Measurements from ENCODE around the gene GNAZ.

Gene GNAZ

DNA sequence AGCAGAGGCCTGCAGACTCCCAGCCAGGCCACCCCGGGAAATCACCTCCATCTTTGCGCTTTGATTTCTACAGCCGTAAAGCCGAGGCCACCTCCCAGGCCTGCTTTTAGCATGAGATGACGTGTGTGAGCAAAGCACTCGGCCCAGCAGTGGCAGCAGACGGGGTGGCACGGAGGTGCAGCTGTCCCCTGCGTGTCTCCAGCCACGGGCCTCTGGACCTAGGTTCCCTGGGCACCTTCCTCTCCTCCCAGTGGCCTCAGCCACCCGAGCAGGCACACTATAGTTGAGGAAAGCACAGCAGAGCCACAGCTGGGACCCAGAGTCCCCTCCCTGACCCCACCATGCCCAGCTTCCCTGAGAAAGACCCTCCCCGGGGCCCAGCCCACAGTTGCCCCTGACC lies 15.9 kb downstream of the GNAZ start:
- intact Hi-C loops (cut with DNase I; ENCODE audit: low total_unique reads): no loop called here
- Histone ChIP-seq H3K27ac (no peak overlapping the region), H3K9me3 (no peaks in the 10 kb centered on the region), H3K36me3 (no peaks in the 10 kb centered on the region), H3K4me3 (no peak overlapping the region), H3K4me1 (no peaks in the 10 kb centered on the region), H3K27me3 (no peaks in the 10 kb centered on the region)
- TF ChIP-seq, protein P1, sequence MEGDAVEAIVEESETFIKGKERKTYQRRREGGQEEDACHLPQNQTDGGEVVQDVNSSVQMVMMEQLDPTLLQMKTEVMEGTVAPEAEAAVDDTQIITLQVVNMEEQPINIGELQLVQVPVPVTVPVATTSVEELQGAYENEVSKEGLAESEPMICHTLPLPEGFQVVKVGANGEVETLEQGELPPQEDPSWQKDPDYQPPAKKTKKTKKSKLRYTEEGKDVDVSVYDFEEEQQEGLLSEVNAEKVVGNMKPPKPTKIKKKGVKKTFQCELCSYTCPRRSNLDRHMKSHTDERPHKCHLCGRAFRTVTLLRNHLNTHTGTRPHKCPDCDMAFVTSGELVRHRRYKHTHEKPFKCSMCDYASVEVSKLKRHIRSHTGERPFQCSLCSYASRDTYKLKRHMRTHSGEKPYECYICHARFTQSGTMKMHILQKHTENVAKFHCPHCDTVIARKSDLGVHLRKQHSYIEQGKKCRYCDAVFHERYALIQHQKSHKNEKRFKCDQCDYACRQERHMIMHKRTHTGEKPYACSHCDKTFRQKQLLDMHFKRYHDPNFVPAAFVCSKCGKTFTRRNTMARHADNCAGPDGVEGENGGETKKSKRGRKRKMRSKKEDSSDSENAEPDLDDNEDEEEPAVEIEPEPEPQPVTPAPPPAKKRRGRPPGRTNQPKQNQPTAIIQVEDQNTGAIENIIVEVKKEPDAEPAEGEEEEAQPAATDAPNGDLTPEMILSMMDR (IDR thresholded peaks at IDR 0.05): no peak
- DNase-seq: no peak

DNA sequence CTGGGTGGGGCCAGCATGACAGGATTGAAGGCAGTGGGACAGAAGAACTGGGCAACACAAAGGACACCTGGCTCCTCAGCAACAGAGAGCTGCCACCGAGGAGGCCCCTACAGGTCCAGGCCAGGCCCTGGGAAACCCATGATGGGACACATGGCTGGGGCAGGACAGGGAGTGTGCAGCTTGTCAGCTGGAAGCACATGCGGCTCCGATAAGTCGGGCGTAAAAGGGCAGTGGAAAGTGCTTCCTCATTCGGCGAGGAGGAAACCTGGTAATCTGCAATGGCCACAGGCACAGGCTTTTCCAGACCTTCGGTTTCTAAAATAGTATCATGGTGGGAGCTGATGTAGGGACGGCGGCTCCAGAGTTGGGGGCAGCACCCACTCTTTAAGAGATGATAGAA lies 16.5 kb downstream of the GNAZ start:
- no peak for DNase-seq
- TF ChIP-seq, protein P1 (IDR thresholded peaks at IDR 0.05): no peak
- Histone ChIP-seq H3K4me1 (no peaks in the 10 kb centered on the region), H3K4me3 (no peak overlapping the region), H3K9me3 (no peaks in the 10 kb centered on the region), H3K27ac (no peak overlapping the region), H3K27me3 (no peaks in the 10 kb centered on the region), H3K36me3 (no peaks in the 10 kb centered on the region)
- intact Hi-C loops (cut with DNase I; ENCODE audit: low total_unique reads): no loop called here

DNA sequence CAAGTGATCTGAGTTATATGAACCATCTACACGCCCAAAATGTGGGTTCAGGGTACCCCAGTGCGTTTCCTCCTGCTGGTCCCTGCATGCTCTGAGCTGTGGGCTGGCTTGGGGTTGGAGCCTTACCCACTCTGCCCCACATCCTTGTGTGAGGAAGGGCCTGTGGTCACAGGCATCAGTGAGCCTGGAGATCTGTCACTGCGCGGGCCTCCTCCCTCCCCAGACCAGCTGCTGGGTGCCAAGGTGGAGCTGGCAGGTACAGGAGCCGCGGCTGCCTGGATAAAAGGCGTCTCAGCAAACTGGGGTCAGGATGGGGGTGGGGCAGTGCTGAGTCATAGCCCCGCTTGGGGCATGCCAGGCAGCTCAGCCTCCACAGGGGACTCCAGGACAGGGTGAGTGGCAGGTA lies 17.9 kb downstream of the GNAZ start:
- Histone ChIP-seq H3K27me3 (no peaks in the 10 kb centered on the region), H3K9me3 (no peaks in the 10 kb centered on the region), H3K36me3 (no peaks in the 10 kb centered on the region), H3K4me1 (no peaks in the 10 kb centered on the region), H3K4me3 (no peak overlapping the region), H3K27ac (no peak overlapping the region)
- TF ChIP-seq, protein P1 (IDR thresholded peaks at IDR 0.05): no peak
- intact Hi-C loops (cut with DNase I; ENCODE audit: low total_unique reads): no loop called here
- no peak for DNase-seq

DNA sequence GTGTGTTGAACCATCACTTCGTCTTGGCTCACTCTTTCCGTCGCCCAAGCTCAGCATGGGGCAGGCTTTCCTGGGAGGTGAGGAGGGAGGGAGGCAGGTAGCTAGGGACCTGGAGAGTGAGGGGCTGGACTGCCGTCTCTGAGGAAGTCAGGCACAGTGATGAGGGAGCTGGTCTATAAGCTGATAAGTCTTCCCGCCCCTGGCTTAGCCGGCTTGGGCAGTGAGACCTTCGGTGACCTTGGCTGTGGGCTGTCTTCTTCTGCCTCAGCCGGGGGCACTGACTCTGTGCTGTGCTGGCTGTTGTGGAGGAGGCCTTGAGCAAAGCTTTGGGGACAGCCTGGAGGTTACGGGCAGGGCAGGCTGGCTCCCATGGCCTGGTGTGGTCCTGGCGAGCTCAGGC lies 18.7 kb downstream of the GNAZ start:
- intact Hi-C loops (cut with DNase I; ENCODE audit: low total_unique reads): no loop called here
- no peak overlapping the region for H3K27ac ChIP-seq
- H3K4me3 ChIP-seq: no peak overlapping the region
- TF ChIP-seq, protein P1 (IDR thresholded peaks at IDR 0.05): no peak
- no peaks in the 10 kb centered on the region for H3K36me3 ChIP-seq
- no peak for DNase-seq
- no peaks in the 10 kb centered on the region for H3K4me1 ChIP-seq
- no peaks in the 10 kb centered on the region for H3K9me3 ChIP-seq
- H3K27me3 ChIP-seq: no peaks in the 10 kb centered on the region

DNA sequence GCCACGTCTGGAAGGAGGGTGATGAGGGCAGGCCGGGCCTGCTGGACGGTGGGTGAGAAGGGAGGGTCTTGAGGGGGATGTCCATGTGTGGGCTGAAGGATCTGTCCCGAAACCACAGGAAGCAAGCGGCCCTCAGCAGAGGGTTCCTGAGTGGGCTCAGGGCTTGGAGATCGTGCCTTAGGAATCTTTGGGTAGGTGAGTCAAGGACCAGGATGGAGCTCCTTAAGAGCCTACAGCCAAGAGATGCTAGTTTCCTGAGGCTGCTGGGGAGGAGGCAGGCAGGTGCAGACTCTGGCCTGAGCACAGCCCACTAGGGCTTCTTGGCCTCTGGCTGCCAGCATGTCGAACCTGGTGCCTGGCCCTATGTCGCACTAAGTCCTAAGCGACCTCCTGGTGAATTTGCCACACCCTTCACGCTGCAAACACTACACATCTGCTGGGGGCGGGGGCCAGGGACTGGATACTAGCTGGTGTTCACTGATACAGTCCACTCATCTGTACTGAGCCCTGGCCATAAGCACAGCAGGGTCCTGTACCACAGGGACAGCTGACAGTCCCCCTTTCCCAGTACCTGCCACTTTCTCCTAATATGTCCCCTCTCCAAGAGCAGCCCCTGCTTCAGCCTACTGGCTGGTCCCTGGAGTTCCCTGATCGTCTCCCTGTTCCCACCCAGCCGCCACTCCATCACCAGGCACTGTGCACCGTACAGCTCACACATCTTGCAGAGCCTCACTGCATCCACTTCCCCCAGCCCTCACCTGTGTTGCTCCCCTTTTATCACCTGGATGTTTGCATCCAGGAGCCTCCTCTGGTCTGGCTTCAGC lies 19.5 kb downstream of the GNAZ start:
- Histone ChIP-seq H3K9me3 (no peaks in the 10 kb centered on the region), H3K27ac (no peak overlapping the region), H3K36me3 (no peaks in the 10 kb centered on the region), H3K4me3 (no peak overlapping the region), H3K27me3 (no peaks in the 10 kb centered on the region), H3K4me1 (no peaks in the 10 kb centered on the region)
- intact Hi-C loops (cut with DNase I; ENCODE audit: low total_unique reads): no loop called here
- DNase-seq: no peak
- TF ChIP-seq, protein P1 (IDR thresholded peaks at IDR 0.05): no peak

Data from tibial artery (tissue), 4 donors.